KOPT-K1 (cell line): Measurements from ENCODE around the gene FOXP1.
"Not testable (repeated sequence)": the region's sequence is repeated elsewhere in the genome, so short reads cannot be mapped to it uniquely, and the experiment has no call there.

Experiments
- H3K27ac ChIP-seq: fragments of 200-600 bp; sonication (generic); 2 replicates; pipeline ENCODE4 v1.5.1; 2016; ENCODE audit warnings: antibody characterized with exemption, mild to moderate bottlenecking, low read depth, low read length; ENCODE audit not compliant: poor library complexity, severe bottlenecking
- H3K36me3 ChIP-seq: fragments of 200-600 bp; sonication (generic); 2 replicates; pipeline ENCODE4 v1.5.1; 2017; ENCODE audit warnings: antibody characterized with exemption, mild to moderate bottlenecking, low read length, moderate library complexity; ENCODE audit not compliant: insufficient read depth
- H3K9me3 ChIP-seq: fragments of 200-600 bp; sonication (generic); 2 replicates; pipeline ENCODE4 v1.5.1; 2017; ENCODE audit warnings: antibody characterized with exemption, low read length, mild to moderate bottlenecking; ENCODE audit not compliant: insufficient read depth, poor library complexity, severe bottlenecking

FOXP1 gene

DNA sequence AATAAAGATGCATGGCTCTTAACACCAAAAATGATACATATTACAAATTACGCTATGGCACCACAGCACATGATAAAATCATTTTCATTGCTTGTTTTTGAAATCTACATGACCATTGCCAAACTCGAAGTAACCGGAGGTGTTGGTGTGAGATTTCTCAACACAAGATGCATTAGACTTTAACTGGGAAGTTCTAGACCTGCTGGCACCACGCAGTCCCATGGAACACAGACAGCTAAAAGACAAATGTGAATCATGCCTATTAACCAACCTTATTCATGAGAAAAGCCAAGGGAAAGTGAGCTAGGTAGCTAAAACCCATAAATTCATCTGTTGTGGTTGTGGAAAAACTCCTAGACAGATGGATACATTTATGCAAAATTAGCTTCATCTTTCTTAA is 595.4 kb downstream of the FOXP1 start:
- H3K27ac ChIP-seq = no peak overlapping the region
- H3K36me3 ChIP-seq = peaks cover 63% of the 10 kb centered on the region
- H3K9me3 ChIP-seq = peaks cover 14% of the 10 kb centered on the region

GRCh38 chr3:70985572-70985971 is 598.0 kb downstream of the FOXP1 start:
- H3K27ac ChIP-seq = no peak overlapping the region
- peaks cover 46% of the 10 kb centered on the region for H3K36me3 ChIP-seq

GRCh38 chr3:70984776-70985482 is 598.6 kb downstream of the FOXP1 start:
- H3K36me3 ChIP-seq = peaks cover 46% of the 10 kb centered on the region
- H3K27ac ChIP-seq = no peak overlapping the region

More at GRCh38 chr3:70985572-70985971, 598.0 kb downstream of the FOXP1 start:
- H3K9me3 ChIP-seq = peaks cover 6% of the 10 kb centered on the region

GRCh38 chr3:70982700-70983140 is 600.8 kb downstream of the FOXP1 start:
- Histone ChIP-seq H3K27ac (no peak overlapping the region), H3K36me3 (peaks cover 47% of the 10 kb centered on the region), H3K9me3 (no peaks in the 10 kb centered on the region)

More at GRCh38 chr3:70984776-70985482, 598.6 kb downstream of the FOXP1 start:
- peaks cover 3% of the 10 kb centered on the region for H3K9me3 ChIP-seq

GRCh38 chr3:70982284-70982683 is 601.2 kb downstream of the FOXP1 start:
- H3K36me3 ChIP-seq = peaks cover 47% of the 10 kb centered on the region
- H3K27ac ChIP-seq = no peak overlapping the region
- H3K9me3 ChIP-seq = no peaks in the 10 kb centered on the region

DNA sequence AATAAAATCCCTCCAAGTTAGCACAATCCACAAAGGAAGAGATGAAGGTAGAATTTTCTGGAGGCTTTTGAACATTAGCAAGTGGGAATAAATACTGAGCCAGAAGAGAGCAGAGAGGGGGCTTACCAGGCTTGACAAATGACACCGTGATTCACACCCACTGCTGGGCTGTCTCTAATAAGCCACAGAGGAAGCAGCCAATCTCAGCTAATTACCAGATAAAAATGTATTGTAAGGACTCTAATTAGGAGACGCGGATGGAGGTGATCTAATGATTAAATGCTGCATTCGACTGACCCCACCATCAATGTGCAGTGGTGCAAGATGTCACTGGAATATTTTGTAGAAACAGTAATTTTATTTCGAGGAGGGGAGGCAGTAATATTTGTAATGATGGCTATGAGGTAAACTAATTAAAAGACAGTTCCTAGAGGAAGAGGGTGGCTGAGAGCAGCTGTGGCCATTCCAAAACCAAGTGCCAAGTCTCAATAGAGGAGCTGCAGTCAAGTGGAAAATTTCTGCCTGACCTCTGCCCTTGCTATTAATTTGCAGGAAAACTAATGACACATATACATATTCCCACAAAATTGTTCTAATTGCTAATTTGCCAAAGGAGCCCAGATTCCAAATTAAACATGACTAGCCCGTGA is 602.2 kb downstream of the FOXP1 start:
- no peak overlapping the region for H3K27ac ChIP-seq
- H3K9me3 ChIP-seq = no peaks in the 10 kb centered on the region
- H3K36me3 ChIP-seq = peaks cover 47% of the 10 kb centered on the region

DNA sequence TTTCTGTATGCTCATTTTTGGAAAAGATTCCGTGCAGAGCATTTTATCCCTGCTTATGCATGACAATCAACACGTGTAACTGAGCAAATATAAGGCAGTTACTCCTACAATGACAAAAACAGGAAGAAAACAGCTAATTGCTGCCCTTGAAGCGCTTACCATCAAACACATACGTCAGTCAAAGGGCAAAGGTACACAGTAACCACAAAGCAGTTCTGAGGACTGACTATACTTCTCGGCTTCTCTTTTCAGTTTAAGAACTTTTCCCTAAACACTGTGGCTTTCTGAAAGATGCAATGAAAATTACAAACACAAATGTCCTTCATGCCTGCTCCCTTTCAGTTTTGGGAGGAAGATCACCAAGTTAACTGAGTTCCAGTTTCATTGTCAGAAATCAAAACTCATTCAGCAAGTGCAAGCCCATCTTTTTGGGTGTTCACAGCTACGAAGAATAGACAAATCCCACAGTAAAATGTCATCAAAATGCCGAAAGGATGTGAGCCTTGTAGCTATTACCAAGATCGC is 602.8 kb downstream of the FOXP1 start:
- Histone ChIP-seq H3K27ac (no peak overlapping the region), H3K9me3 (no peaks in the 10 kb centered on the region), H3K36me3 (peaks cover 45% of the 10 kb centered on the region)

DNA sequence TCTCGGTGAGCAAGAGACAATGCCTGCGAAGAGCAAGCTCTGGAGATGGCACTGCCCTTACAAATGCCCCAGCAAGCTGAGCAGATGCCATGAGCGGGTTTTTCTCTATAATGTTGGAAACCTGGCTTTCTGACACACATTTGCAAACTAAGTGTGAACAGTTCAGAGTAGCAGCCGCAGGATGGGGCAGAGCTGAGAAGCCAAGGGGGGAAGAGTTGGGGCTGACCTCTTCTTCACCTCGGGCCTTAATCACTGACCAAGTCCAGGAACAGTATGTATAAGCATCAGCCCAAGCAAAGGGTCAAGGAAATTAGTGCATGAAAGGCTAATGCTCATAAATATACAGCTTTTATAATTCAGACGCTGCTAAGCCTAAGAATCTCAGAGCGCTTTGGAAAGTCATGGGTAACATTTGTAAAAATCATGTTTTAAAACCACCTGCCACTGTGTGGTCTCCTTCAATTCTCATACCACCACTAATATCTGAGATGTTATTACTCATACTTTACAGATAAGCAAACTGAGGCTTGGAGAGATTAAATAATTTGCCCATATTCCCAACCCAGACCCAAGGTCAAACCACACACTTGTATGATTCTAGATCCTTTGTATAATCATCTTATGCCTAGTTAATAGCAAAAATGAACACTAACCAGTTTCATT is 603.4 kb downstream of the FOXP1 start:
- Histone ChIP-seq H3K36me3 (peaks cover 41% of the 10 kb centered on the region), H3K27ac (no peak overlapping the region), H3K9me3 (no peaks in the 10 kb centered on the region)

- Histone ChIP-seq H3K27ac (no peak overlapping the region), H3K36me3 (peaks cover 41% of the 10 kb centered on the region)
Measured at GRCh38 chr3:70977712-70978111, 605.8 kb downstream of the FOXP1 start.

GRCh38 chr3:70975981-70976380 is 607.5 kb downstream of the FOXP1 start:
- H3K36me3 ChIP-seq = peaks cover 52% of the 10 kb centered on the region
- H3K27ac ChIP-seq, H3K9me3 ChIP-seq: not testable (repeated sequence)

More at GRCh38 chr3:70977712-70978111, 605.8 kb downstream of the FOXP1 start:
- no peaks in the 10 kb centered on the region for H3K9me3 ChIP-seq

GRCh38 chr3:70974747-70975146 is 608.8 kb downstream of the FOXP1 start:
- H3K36me3 ChIP-seq = peaks cover 62% of the 10 kb centered on the region
- no peak overlapping the region for H3K27ac ChIP-seq
- H3K9me3 ChIP-seq = no peaks in the 10 kb centered on the region

- Histone ChIP-seq H3K36me3 (peaks cover 69% of the 10 kb centered on the region), H3K9me3 (no peaks in the 10 kb centered on the region), H3K27ac (no peak overlapping the region)
Measured at GRCh38 chr3:70973558-70973957, 610.0 kb downstream of the FOXP1 start.

DNA sequence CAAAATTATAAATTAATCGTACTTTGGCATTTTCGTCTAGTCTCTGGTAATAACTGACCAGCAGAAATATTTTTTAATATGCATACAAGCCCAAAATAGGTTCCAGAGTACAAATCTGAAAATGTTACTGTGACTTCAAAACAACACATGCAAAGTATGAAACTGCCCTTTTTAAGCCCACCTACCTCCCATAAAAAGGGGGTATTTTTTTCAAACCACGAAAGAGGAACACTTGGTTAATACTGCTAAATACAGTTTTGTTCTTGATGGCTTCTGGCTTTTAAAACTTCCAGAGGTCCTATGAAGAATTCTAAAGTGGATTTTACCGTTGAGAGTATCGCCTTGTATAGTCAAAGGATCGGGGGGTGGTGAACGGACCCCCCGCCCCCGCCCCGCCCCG is 610.7 kb downstream of the FOXP1 start:
- peaks cover 67% of the 10 kb centered on the region for H3K36me3 ChIP-seq
- no peak overlapping the region for H3K27ac ChIP-seq
- H3K9me3 ChIP-seq = no peaks in the 10 kb centered on the region

GRCh38 chr3:70970952-70971351 is 612.6 kb downstream of the FOXP1 start:
- Histone ChIP-seq H3K9me3 (no peaks in the 10 kb centered on the region), H3K27ac (no peak overlapping the region), H3K36me3 (peaks cover 59% of the 10 kb centered on the region)

DNA sequence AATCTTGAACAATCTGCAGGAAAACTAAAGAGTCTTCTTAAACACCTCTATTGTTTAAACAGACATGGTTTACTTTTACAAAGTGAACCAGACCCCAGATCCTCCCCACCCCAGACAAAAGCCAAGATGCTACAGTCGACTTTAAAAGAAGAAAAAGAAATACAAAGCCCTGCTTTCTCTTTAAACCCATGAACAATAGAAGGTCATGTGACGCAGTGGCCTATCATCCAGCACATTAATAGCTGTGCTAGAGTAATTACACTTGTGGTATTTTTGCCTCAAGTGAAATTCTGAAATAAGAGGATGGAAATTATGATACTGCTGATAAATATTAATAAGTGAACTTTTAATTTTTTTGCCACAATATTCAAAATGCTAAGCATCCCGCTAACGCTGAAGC is 613.4 kb downstream of the FOXP1 start:
- H3K27ac ChIP-seq = no peak overlapping the region
- no peaks in the 10 kb centered on the region for H3K9me3 ChIP-seq
- peaks cover 67% of the 10 kb centered on the region for H3K36me3 ChIP-seq
